ENCODE data around the gene DDX56. TPM values are rescaled to one million over a fixed set of nuclear protein-coding genes. Genes with fewer than 3 reads are reported as not detected.
"Not testable (repeated sequence)": the region's sequence is repeated elsewhere in the genome, so short reads cannot be mapped to it uniquely, and the experiment has no call there.

DDX56 gene
- total RNA-seq, 1 donor from 2014 or later = 71.6 TPM

DNA sequence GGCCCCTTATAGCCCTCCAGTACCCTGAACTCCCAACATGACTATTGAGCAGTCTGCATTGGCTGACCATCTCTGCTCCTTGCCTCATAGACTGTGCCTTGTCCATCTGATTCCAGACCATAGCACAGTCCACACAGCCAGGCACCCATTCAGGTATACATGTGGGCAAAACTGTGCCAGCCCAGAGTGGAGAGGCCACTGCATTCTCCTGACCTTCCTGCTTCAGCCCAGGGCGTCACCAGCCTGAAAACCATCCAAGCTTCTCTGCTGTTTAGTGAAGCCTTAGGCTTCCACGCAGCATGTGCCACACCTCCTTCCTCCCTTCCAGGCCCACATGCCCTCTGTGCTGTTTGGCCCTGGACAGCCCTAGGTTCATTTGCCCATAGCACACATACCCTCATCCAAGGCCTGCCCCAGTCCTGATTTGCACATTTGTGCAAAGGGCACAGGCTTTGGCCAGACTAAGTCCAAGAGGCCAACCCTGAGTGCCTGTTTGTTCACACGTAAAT is 10.5 kb downstream of the DDX56 start:
- no peak for DNase-seq (ENCODE audit: low spot score)
- peak overlapping the region; percentile 21 for H3K4me3 Mint-ChIP-seq (ENCODE audit: unreplicated experiment)
- no peaks in the 10 kb centered on the region for H3K4me1 Mint-ChIP-seq (ENCODE audit: unreplicated experiment)
- TF ChIP-seq, protein P1, sequence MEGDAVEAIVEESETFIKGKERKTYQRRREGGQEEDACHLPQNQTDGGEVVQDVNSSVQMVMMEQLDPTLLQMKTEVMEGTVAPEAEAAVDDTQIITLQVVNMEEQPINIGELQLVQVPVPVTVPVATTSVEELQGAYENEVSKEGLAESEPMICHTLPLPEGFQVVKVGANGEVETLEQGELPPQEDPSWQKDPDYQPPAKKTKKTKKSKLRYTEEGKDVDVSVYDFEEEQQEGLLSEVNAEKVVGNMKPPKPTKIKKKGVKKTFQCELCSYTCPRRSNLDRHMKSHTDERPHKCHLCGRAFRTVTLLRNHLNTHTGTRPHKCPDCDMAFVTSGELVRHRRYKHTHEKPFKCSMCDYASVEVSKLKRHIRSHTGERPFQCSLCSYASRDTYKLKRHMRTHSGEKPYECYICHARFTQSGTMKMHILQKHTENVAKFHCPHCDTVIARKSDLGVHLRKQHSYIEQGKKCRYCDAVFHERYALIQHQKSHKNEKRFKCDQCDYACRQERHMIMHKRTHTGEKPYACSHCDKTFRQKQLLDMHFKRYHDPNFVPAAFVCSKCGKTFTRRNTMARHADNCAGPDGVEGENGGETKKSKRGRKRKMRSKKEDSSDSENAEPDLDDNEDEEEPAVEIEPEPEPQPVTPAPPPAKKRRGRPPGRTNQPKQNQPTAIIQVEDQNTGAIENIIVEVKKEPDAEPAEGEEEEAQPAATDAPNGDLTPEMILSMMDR (IDR thresholded peaks at IDR 0.05; ENCODE audit: unreplicated experiment) = no peak
- H3K27ac Mint-ChIP-seq (ENCODE audit: unreplicated experiment) = no peak overlapping the region
- H3K36me3 Mint-ChIP-seq (ENCODE audit: low read depth, unreplicated experiment) = peaks cover 16% of the 10 kb centered on the region
- no peaks in the 10 kb centered on the region for H3K9me3 Mint-ChIP-seq (ENCODE audit: unreplicated experiment)
- peaks cover 9% of the 10 kb centered on the region for H3K27me3 Mint-ChIP-seq (ENCODE audit: unreplicated experiment)

DNA sequence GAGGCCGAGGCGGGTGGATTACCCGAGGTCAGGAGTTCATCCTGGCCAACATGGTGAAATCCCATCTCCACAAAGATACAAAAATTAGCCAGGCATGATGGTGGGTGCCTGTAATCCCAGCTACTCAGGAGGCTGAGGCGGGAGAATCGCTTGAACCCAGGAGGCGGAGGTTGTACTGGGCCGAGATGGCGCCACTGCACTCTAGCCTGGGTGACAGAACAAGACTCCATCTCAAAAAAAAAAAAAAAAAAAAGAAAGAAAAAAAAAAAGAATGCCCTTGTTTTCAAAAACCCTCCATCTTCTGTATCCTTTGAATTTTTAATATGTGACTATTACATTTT is 11.1 kb downstream of the DDX56 start:
- H3K9me3 Mint-ChIP-seq (ENCODE audit: unreplicated experiment); H3K27me3 Mint-ChIP-seq (ENCODE audit: unreplicated experiment); DNase-seq (ENCODE audit: low spot score); H3K4me1 Mint-ChIP-seq (ENCODE audit: unreplicated experiment); H3K27ac Mint-ChIP-seq (ENCODE audit: unreplicated experiment); H3K4me3 Mint-ChIP-seq (ENCODE audit: unreplicated experiment): not testable (repeated sequence)
- H3K36me3 Mint-ChIP-seq (ENCODE audit: low read depth, unreplicated experiment) = peaks cover 11% of the 10 kb centered on the region

DNA sequence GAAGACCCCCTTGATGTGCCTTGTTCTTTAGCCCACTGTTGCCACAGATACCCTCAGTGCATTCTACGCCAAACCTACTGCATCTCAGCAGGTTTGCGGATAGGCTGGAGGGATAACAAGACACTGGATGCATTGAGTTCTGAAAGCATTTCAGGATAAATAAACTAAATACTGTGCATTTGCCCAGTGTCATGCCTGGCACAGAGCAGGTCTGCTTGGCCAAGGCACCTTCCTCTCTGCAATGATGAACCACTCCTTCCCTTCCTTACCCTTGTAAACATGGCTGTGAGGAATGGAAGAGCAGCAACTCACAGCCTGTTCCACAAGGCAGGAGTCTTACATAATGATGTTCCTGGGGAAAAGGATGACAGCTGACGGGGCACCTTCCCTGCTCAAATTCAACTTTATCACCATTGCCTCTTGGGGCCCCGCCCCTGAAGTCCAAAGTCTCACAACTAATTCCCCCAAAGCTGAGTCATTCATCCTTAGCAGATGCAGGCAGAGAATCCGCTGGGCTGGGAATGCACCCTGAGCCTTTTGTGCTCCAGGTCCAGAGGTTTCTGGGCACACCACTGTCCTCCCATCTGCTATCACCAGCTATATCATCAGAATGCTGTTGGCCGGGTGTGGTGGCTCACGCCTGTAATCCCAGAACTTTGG is 11.6 kb downstream of the DDX56 start:
- no peak overlapping the region for H3K27ac Mint-ChIP-seq (ENCODE audit: unreplicated experiment)
- TF ChIP-seq, protein P1 (IDR thresholded peaks at IDR 0.05; ENCODE audit: unreplicated experiment) = no peak
- no peaks in the 10 kb centered on the region for H3K4me1 Mint-ChIP-seq (ENCODE audit: unreplicated experiment)

DNA sequence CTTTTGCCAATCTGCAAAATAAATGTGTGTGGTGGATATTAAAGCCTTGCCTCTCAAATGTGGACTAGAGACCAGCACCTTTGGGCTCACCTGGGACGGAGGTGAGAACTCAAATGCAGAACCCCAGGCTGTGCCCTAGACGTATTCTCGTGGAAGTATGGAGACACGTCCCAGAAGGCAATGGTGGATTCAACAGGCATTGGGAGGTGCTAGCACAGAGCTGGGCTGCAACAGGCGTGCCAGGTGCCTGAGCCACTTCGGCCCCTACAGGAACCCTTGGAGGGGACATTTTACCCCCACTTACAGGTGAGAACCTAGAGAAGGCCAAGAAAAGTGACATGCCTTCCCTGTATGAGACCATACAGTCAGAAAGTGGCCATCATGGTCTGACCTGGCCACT is 12.2 kb downstream of the DDX56 start:
- no peak overlapping the region for H3K27ac Mint-ChIP-seq (ENCODE audit: unreplicated experiment)

More for the DNA sequence above, 11.6 kb downstream of the DDX56 start:
- peaks cover 6% of the 10 kb centered on the region for H3K36me3 Mint-ChIP-seq (ENCODE audit: low read depth, unreplicated experiment)
- no peaks in the 10 kb centered on the region for H3K9me3 Mint-ChIP-seq (ENCODE audit: unreplicated experiment)
- H3K4me3 Mint-ChIP-seq (ENCODE audit: unreplicated experiment) = no peak overlapping the region
- peaks cover 9% of the 10 kb centered on the region for H3K27me3 Mint-ChIP-seq (ENCODE audit: unreplicated experiment)
- DNase-seq (ENCODE audit: low spot score) = no peak

DNA sequence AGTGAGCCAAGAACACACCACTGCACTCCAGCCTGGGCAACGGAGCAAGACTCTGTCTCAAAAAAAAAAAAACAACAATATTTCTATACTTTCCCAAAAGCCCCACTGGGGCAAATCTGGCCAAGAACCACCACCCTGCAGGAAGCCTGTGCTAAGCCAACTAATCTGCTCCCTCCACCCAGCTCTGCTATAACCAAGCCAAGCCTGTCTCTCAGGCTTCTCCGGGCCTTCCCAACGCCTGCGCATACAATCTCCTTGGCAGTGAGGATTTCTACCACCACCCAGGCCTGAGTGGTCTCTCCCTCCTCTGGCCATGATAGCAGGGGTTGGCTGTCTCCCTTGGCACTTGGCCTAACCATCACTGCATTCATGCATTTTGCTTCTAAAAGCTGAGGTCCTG is 14.2 kb downstream of the DDX56 start:
- H3K4me1 Mint-ChIP-seq (ENCODE audit: unreplicated experiment) = no peaks in the 10 kb centered on the region
- no peak overlapping the region for H3K4me3 Mint-ChIP-seq (ENCODE audit: unreplicated experiment)
- no peaks in the 10 kb centered on the region for H3K36me3 Mint-ChIP-seq (ENCODE audit: low read depth, unreplicated experiment)
- peaks cover 6% of the 10 kb centered on the region for H3K27me3 Mint-ChIP-seq (ENCODE audit: unreplicated experiment)
- DNase-seq (ENCODE audit: low spot score) = no peak
- H3K9me3 Mint-ChIP-seq (ENCODE audit: unreplicated experiment) = no peaks in the 10 kb centered on the region
- TF ChIP-seq, protein P1 (IDR thresholded peaks at IDR 0.05; ENCODE audit: unreplicated experiment) = no peak
- H3K27ac Mint-ChIP-seq (ENCODE audit: unreplicated experiment) = no peak overlapping the region

More for the DNA sequence above, 12.2 kb downstream of the DDX56 start:
- TF ChIP-seq, protein P1 (IDR thresholded peaks at IDR 0.05; ENCODE audit: unreplicated experiment) = no peak
- no peak overlapping the region for H3K4me3 Mint-ChIP-seq (ENCODE audit: unreplicated experiment)
- H3K9me3 Mint-ChIP-seq (ENCODE audit: unreplicated experiment) = no peaks in the 10 kb centered on the region
- H3K36me3 Mint-ChIP-seq (ENCODE audit: low read depth, unreplicated experiment) = peaks cover 1% of the 10 kb centered on the region
- H3K4me1 Mint-ChIP-seq (ENCODE audit: unreplicated experiment) = no peaks in the 10 kb centered on the region
- DNase-seq (ENCODE audit: low spot score) = no peak
- H3K27me3 Mint-ChIP-seq (ENCODE audit: unreplicated experiment) = peaks cover 6% of the 10 kb centered on the region

Measured in endothelial cell (in vitro differentiated cells).